AG10803 (cell line): ENCODE results near the gene PADI4.
"Not testable (repeated sequence)": the region's sequence is repeated elsewhere in the genome, so short reads cannot be mapped to it uniquely, and the experiment has no call there.

ENCODE experiments used
- DNase-seq: peaks from one replicate; pipeline ENCODE4 v3.0.0; 2010; ENCODE audit warnings: low read depth
- H3K4me3 ChIP-seq: 2 replicates; pipeline ENCODE4 v1.5.1; 2011; ENCODE audit warnings: mild to moderate bottlenecking, low read length, control low read depth
- TF ChIP-seq, protein P1 (sequence below): conservative IDR thresholded peaks from 2 replicates; pipeline ENCODE4 v1.5.1; 2011; ENCODE audit warnings: mild to moderate bottlenecking, low read length, control low read depth, inconsistent platforms

The PADI4 gene

DNA sequence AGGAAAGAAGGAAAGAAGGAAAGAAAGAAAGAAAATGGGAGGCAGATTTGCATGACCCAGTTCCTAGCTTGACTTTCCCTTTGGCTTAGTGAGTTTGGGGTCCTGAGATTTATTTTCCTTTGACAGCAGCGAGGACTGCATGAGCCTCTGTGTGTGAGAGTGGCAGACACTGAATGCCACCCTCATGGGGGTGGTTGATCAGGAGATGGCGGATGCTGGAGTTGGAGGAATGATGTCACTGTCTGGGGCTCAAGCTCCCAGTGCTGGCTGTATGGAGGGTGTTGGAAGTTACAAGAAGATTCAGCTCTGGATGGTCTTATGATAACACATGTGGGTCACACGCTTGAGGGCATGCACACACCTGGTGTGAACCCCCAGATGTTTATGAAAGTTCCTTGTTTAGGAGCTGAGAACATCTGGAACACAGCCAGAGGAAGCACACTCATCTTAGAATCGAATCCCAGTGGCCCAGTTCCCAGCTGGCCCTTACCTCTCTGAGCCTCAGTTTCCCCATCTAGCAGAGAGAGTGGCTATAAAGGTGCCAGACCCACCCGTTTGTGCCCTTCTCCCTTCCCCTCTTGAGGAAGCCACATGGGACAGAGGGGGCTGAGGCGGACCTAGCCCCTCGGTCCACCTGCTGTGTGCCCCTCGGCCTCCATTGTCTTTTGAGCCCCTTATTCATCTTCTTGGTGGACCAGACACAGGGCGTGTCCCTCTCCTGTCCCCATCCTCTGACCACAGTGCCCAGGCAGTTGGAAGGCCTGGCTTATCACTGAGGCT is 5.7 kb downstream of the PADI4 start:
- DNase-seq = no peak
- TF ChIP-seq, protein P1, sequence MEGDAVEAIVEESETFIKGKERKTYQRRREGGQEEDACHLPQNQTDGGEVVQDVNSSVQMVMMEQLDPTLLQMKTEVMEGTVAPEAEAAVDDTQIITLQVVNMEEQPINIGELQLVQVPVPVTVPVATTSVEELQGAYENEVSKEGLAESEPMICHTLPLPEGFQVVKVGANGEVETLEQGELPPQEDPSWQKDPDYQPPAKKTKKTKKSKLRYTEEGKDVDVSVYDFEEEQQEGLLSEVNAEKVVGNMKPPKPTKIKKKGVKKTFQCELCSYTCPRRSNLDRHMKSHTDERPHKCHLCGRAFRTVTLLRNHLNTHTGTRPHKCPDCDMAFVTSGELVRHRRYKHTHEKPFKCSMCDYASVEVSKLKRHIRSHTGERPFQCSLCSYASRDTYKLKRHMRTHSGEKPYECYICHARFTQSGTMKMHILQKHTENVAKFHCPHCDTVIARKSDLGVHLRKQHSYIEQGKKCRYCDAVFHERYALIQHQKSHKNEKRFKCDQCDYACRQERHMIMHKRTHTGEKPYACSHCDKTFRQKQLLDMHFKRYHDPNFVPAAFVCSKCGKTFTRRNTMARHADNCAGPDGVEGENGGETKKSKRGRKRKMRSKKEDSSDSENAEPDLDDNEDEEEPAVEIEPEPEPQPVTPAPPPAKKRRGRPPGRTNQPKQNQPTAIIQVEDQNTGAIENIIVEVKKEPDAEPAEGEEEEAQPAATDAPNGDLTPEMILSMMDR = no peak
- no peak overlapping the region for H3K4me3 ChIP-seq

DNA sequence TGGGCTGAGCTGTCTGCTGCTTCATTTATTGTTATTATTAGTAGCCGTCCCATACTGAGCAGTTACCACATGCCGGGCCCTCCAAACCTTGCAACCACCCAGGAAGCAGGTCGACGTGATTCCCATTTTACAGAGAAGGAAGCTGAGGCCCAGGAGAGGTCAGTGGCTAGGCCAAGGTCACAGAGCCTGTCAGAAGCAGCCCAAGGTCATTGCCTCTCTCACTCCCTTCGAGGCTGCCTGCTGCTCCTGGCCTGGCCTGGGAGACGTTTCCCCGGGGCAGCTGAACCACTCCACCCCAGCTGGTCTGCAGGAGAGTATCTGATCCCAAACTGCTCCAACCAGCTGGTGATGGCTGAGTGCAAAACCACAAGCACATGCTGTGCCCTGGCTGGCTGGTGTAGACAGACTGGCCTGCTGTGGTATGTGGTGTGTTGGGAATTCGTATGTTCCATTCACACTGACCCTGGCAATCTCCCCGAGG is 6.5 kb downstream of the PADI4 start:
- H3K4me3 ChIP-seq = no peak overlapping the region
- DNase-seq = peak; percentile 19
- TF ChIP-seq, protein P1 = no peak

DNA sequence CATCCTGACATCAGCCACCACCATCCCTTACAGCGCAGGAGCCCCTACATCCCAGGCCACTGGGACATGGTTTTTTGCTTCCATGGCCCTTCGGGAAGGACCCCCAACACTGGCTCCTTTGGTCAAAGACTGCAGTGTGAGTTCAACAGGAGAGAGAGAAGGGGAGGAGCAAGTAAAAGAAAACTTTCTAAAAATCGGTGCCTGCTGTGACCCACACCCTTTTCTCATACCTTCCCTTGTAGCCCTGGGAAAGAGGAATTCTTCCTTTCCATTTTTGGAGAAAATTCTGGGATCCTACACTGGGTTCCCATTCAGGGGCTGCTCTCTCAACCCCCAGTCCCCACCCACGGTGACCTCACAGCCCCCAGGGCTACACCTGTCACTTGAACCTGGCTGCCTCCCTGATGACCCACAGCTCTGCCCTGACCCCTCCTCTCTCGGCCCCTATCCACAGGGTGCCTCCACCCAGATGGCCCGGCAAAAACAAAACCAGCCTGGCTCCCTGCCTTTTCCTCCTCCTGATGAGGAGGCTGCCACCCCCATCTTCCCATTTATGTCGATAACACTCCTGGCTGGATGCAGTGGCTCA is 7.6 kb downstream of the PADI4 start:
- DNase-seq = no peak
- TF ChIP-seq, protein P1 = no peak
- no peak overlapping the region for H3K4me3 ChIP-seq

DNA sequence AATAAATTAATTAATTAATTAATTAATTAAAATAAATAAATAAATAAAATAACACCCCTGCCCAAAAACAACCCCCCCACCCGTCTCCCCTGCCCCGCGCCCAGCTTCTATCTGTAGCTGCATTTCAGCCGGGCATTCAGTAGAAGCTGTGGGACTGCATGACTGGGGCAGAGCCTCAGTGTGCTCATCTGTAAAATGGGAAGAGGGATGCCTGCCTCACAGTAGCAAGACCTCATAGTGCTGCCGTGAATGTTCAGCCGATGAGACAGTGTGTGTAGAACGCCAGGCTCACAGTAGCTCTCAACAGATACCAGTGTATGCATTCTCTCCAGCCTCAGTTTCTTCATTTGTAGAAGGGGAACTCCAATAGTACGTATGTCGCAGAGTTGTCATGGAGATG is 8.7 kb downstream of the PADI4 start:
- H3K4me3 ChIP-seq = no peak overlapping the region
- TF ChIP-seq, protein P1 = no peak
- DNase-seq = no peak

DNA sequence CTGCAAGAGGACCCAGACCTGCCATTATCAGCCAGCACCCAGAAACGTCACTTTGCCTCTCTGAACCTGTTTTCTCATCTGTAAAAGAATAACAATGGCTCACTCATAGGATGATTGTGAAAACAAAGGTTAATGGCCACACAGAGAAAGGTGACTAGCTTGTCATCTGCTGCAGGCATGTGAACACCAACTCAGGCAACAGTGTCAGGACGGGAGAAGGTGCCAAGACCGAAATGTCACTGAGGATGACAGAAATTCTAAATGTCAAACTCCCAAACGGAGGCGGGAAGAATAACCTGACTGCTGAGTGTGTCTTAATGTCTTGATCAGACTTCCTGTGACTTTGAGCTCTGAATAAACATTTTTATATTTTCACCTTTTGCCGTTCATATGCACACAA is 10.3 kb downstream of the PADI4 start:
- H3K4me3 ChIP-seq = no peak overlapping the region
- TF ChIP-seq, protein P1 = no peak
- DNase-seq = no peak

DNA sequence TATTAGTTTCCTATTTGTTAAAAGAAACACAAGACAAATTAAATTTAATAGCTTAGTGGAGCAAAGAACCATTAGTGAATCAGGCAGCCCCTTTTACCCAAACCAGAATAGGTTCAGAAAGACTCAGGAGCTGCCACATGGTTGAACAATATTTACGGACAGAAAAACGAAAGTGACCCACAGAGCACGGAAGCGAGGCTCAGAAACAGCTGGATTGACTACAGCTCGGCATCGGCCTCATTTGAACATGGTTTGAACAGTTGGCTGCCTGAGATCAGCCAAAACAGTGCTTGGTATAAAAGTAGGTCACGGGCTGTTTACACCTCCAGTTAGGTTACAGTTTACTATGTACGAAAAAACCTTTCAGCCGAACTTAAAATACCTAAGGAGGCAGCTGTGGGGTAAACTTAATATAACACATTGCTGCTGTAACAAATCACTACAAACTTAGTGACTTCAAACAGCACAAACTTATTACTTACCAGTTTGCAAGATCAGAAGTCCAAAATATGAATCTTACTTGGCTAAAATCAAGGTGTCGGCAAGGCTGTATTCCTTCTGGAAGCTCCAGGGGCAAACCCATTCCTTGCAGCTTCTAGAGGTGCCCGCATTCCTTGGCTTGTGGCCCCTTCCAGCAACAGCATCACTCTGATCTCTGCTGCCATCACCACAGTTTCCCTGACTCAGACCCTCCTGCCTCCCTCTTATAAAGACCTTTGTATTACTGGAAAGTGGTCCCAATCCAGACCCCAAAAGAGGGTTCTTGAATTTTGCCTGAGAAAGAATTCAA is 11.8 kb downstream of the PADI4 start:
- DNase-seq = no peak
- H3K4me3 ChIP-seq = no peak overlapping the region
- TF ChIP-seq, protein P1 = no peak

DNA sequence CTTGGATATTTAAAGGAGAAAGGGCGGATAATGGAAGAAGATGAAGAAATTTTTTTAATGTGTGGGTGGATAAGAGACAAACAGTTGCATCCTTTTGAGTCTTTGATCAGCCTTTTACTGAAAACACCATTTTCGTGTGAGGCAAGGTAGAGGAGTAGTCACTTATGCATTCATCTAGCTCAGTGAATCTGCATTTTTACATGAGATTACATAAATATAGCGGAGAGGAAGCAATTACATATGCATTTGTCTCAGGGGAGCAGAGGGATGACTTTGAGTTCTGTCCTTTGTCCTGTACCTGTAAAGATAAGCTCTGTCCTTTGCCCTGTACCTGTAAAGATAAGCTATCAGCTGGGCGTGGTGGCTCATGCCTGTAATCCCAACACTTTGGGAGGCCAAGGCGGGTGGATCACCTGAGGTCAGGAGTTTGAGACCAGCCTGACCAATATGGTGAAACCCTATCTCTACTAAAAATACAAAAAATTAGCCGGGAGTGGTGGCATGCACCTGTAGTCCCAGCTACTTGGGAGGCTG is 13.9 kb downstream of the PADI4 start:
- DNase-seq = not testable (repeated sequence)

More for the DNA sequence above, 13.9 kb downstream of the PADI4 start:
- not testable (repeated sequence) for H3K4me3 ChIP-seq
